HEK293 (cell line): ENCODE results near the gene RNASEH2B.

Experiments used
- CTCF ChIA-PET: fragments of 350-600 bp; formaldehyde crosslinking; extraction: SDS; loops from one replicate; lab custom pipeline; 2021; ENCODE audit warnings: antibody characterized with exemption; lab: Yijun Ruan, JAX
- POLR2A ChIA-PET: fragments of 300-600 bp; formaldehyde crosslinking; extraction: SDS; loops from one replicate; lab custom pipeline; 2020; ENCODE audit warnings: antibody characterized with exemption, inconsistent platforms; lab: Yijun Ruan, JAX
- H3K27ac ChIP-seq: fragments of 200-500 bp; sonication (Bioruptor generic); 2 replicates; pipeline ENCODE4 v1.5.1; 2014; ENCODE audit warnings: low read depth, low read length, control low read depth, inconsistent platforms; ENCODE audit errors: extremely low read depth
- H3K36me3 ChIP-seq, 2 experiments: fragments of 200-500 bp in 1 of 2; sonication (Bioruptor generic) in 1 of 2; 1 replicate in 1 of 2; 2 replicates in 1 of 2; pipeline ENCODE4 v1.5.1; 2014 to 2017; ENCODE audit warnings: inconsistent platforms in 2 of 2, low read length in 2 of 2; ENCODE audit not compliant: control insufficient read depth in 2 of 2, insufficient read depth in 1 of 2
- H3K4me1 ChIP-seq: fragments of 200-500 bp; sonication (Bioruptor generic); 2 replicates; pipeline ENCODE4 v1.5.1; 2014; ENCODE audit warnings: mild to moderate bottlenecking, low read length, inconsistent platforms; ENCODE audit not compliant: control insufficient read depth, insufficient read depth
- H3K4me3 ChIP-seq: 2 replicates; pipeline ENCODE4 v1.5.1; 2011; ENCODE audit warnings: low read depth, mild to moderate bottlenecking, control low read depth, low read length, moderate library complexity
- H3K9me3 ChIP-seq: fragments of 200-500 bp; sonication (Bioruptor generic); 2 replicates; pipeline ENCODE4 v1.5.1; 2014; ENCODE audit warnings: low read depth, low read length, inconsistent platforms; ENCODE audit not compliant: control insufficient read depth, insufficient read depth
- CTCF ChIP-seq: fragments of 450-650 bp; formaldehyde crosslinking; IDR thresholded peaks from 2 replicates; pipeline ENCODE4 v1.5.1; 2016; ENCODE audit warnings: missing biosample characterization, missing genetic modification characterization
- HOXC10 ChIP-seq: sonication (generic); formaldehyde crosslinking; IDR thresholded peaks from 2 replicates; pipeline ENCODE4 v1.8.1; 2023; ENCODE audit warnings: mild to moderate bottlenecking, missing genetic modification reagents
- SP7 ChIP-seq: fragments of 450-650 bp; formaldehyde crosslinking; IDR thresholded peaks from 2 replicates; pipeline ENCODE4 v1.5.1; 2016; ENCODE audit warnings: missing biosample characterization, missing genetic modification characterization
- ZBTB10 ChIP-seq: fragments of 450-650 bp; formaldehyde crosslinking; IDR thresholded peaks from 2 replicates; pipeline ENCODE4 v1.5.1; 2016; ENCODE audit warnings: missing biosample characterization, missing genetic modification characterization
- ZFHX2 ChIP-seq: fragments of 450-650 bp; formaldehyde crosslinking; conservative IDR thresholded peaks from 2 replicates; pipeline ENCODE4 v1.5.1; 2016; ENCODE audit warnings: missing biosample characterization, missing genetic modification characterization
- ZNF121 ChIP-seq: fragments of 450-650 bp; formaldehyde crosslinking; IDR thresholded peaks from 2 replicates; pipeline ENCODE4 v1.5.1; 2016; ENCODE audit warnings: missing biosample characterization, missing genetic modification characterization
- ZNF138 ChIP-seq: fragments of 450-650 bp; formaldehyde crosslinking; IDR thresholded peaks from 2 replicates; pipeline ENCODE4 v1.5.1; 2016; ENCODE audit warnings: missing biosample characterization, missing genetic modification characterization, borderline replicate concordance
- ZNF157 ChIP-seq: fragments of 450-650 bp; formaldehyde crosslinking; IDR thresholded peaks from 2 replicates; pipeline ENCODE4 v1.5.1; 2016; ENCODE audit warnings: missing biosample characterization, missing genetic modification characterization
- ZNF169 ChIP-seq: fragments of 450-650 bp; formaldehyde crosslinking; IDR thresholded peaks from 2 replicates; pipeline ENCODE4 v1.5.1; 2016; ENCODE audit warnings: missing biosample characterization, missing genetic modification characterization
- ZNF280C ChIP-seq: fragments of 450-650 bp; formaldehyde crosslinking; IDR thresholded peaks from 2 replicates; pipeline ENCODE4 v1.5.1; 2016; ENCODE audit warnings: missing biosample characterization, missing genetic modification characterization
- ZNF311 ChIP-seq: fragments of 450-650 bp; formaldehyde crosslinking; IDR thresholded peaks from 2 replicates; pipeline ENCODE4 v1.5.1; 2017; ENCODE audit warnings: missing biosample characterization, missing genetic modification characterization, borderline replicate concordance
- ZNF398 ChIP-seq: fragments of 450-650 bp; formaldehyde crosslinking; IDR thresholded peaks from 2 replicates; pipeline ENCODE4 v1.5.1; 2017; ENCODE audit warnings: missing biosample characterization, missing genetic modification characterization
- ZNF513 ChIP-seq: fragments of 450-650 bp; IDR thresholded peaks from 2 replicates; pipeline ENCODE4 v1.5.1; 2018; ENCODE audit warnings: missing biosample characterization, missing genetic modification characterization
- ZNF571 ChIP-seq: fragments of 450-650 bp; formaldehyde crosslinking; IDR thresholded peaks from 2 replicates; pipeline ENCODE4 v1.5.0; 2017; ENCODE audit warnings: missing biosample characterization, missing genetic modification characterization
- ZNF623 ChIP-seq: fragments of 450-650 bp; formaldehyde crosslinking; IDR thresholded peaks from 2 replicates; pipeline ENCODE4 v1.5.1; 2016; ENCODE audit warnings: missing biosample characterization, missing genetic modification characterization
- ZNF701 ChIP-seq: fragments of 450-650 bp; formaldehyde crosslinking; IDR thresholded peaks from 2 replicates; pipeline ENCODE4 v1.5.1; 2016; ENCODE audit warnings: missing biosample characterization, missing genetic modification characterization
- ZNF768 ChIP-seq: fragments of 450-650 bp; formaldehyde crosslinking; IDR thresholded peaks from 2 replicates; pipeline ENCODE4 v1.5.1; 2018; ENCODE audit warnings: missing biosample characterization, mild to moderate bottlenecking, missing genetic modification characterization
- ZNF791 ChIP-seq: fragments of 450-650 bp; formaldehyde crosslinking; IDR thresholded peaks from 2 replicates; pipeline ENCODE4 v1.5.1; 2016; ENCODE audit warnings: missing biosample characterization, missing genetic modification characterization

The RNASEH2B gene

GRCh38 chr13:50969691-50970090, 60.1 kb downstream of the RNASEH2B start (continued):
- TF ChIP-seq ZNF571 (tag by site-specific recombination) (no peak), ZNF138 (tag by site-specific recombination) (no peak), ZNF768 (tag by site-specific recombination) (no peak), ZNF280C (tag by site-specific recombination) (no peak), ZNF623 (tag by site-specific recombination) (no peak), HOXC10 (CRISPR knock-in tag) (no peak), ZNF398 (tag by site-specific recombination) (no peak), ZFHX2 (tag by site-specific recombination) (no peak)

GRCh38 chr13:50970956-50971355, 61.4 kb downstream of the RNASEH2B start:
- H3K4me1 ChIP-seq, result no peaks in the 10 kb centered on the region
- H3K27ac ChIP-seq, result no peak overlapping the region
- ChIA-PET CTCF (interaction anchor here (2.0 kb wide), 1 partner anchor 98 kb away, joined by 6 read pairs; no protein-coding TSS in a partner anchor), POLR2A (no interaction called here)
- H3K4me3 ChIP-seq, result no peak overlapping the region
- H3K36me3 ChIP-seq, result peaks cover 0 to 13% of the 10 kb centered on the region in 2 experiments; a peak in 2 of 3 replicates
- TF ChIP-seq CTCF (tag by site-specific recombination) (no peak), ZNF513 (no peak), SP7 (tag by site-specific recombination) (no peak), ZBTB10 (tag by site-specific recombination) (no peak), ZNF701 (tag by site-specific recombination) (no peak), ZNF169 (tag by site-specific recombination) (no peak), ZNF791 (tag by site-specific recombination) (no peak), ZNF157 (tag by site-specific recombination) (no peak), ZNF311 (tag by site-specific recombination) (no peak), ZNF121 (no peak)
- H3K9me3 ChIP-seq, result no peaks in the 10 kb centered on the region
